Panc1 (cell line): Measurements from ENCODE around the gene TENM3. TPM values are rescaled to one million over a fixed set of nuclear protein-coding genes. Genes with fewer than 3 reads are reported as not detected.
A peak's percentile ranks its signal among the peaks of the same experiment; 100 is the strongest.

Experiments used
- ATAC-seq: fragments of 200-7000 bp; cut with Tn5 transposase; 2 replicates; pipeline ENCODE4 v1.9.1; 2020; ENCODE audit warnings: mild to moderate bottlenecking, moderate library complexity
- BruUV-seq: library from RNA; stranded (reverse); fragments of 400-500 nt; replicated peaks from 2 replicates; lab custom pipeline; 2021; lab: Mats Ljungman, UMichigan
- CTCF ChIA-PET: fragments of 300-600 bp; sonication (Branson Sonifier 250); formaldehyde crosslinking; loops from one replicate; lab custom pipeline; 2022; ENCODE audit warnings: antibody characterized with exemption; lab: Charles Lee
- POLR2A ChIA-PET: fragments of 300-600 bp; sonication (Branson Sonifier 250); formaldehyde crosslinking; loops from one replicate; lab custom pipeline; 2022; ENCODE audit warnings: antibody characterized with exemption; lab: Charles Lee
- DNase-seq: peaks from one replicate; pipeline ENCODE4 v3.0.0-alpha.2; 2010; ENCODE audit warnings: low read depth, low spot score
- H3K27ac ChIP-seq: 2 replicates; pipeline ENCODE4 v1.5.1; 2011; ENCODE audit warnings: mild to moderate bottlenecking, low read length, inconsistent platforms
- H3K27me3 ChIP-seq: fragments of 200-500 bp; sonication (Bioruptor generic); 2 replicates; pipeline ENCODE4 v1.6.0; 2014; ENCODE audit warnings: low read length, inconsistent platforms; ENCODE audit not compliant: control insufficient read depth, insufficient read depth
- H3K36me3 ChIP-seq: fragments of 200-500 bp; sonication (Bioruptor generic); 2 replicates; pipeline ENCODE4 v1.5.1; 2014; ENCODE audit warnings: inconsistent platforms, mild to moderate bottlenecking, low read length, moderate library complexity; ENCODE audit not compliant: control insufficient read depth, insufficient read depth
- H3K4me1 ChIP-seq: 2 replicates; pipeline ENCODE4 v1.5.1; 2011; ENCODE audit warnings: inconsistent platforms, mild to moderate bottlenecking, low read length, moderate library complexity; ENCODE audit not compliant: control insufficient read depth, insufficient read depth
- H3K4me3 ChIP-seq, 2 experiments: 2 replicates each; pipeline ENCODE4 v1.5.1; 2011 to 2012; ENCODE audit warnings: low read depth in 2 of 2, low read length in 2 of 2, mild to moderate bottlenecking in 2 of 2, inconsistent platforms in 1 of 2, moderate library complexity in 1 of 2
- H3K9me3 ChIP-seq: fragments of 200-500 bp; sonication (Bioruptor generic); 2 replicates; pipeline ENCODE4 v1.5.1; 2014; ENCODE audit warnings: low read depth, mild to moderate bottlenecking, inconsistent platforms, low read length, moderate library complexity; ENCODE audit not compliant: control insufficient read depth, insufficient read depth
- POLR2AphosphoS5 ChIP-seq: IDR thresholded peaks from 2 replicates; pipeline ENCODE4 v1.6.1; 2012; ENCODE audit warnings: mild to moderate bottlenecking, low read depth, low read length, moderate library complexity
- SIN3A ChIP-seq: IDR thresholded peaks from 2 replicates; pipeline ENCODE4 v1.6.1; 2012; ENCODE audit warnings: low read depth, mild to moderate bottlenecking, low read length, moderate library complexity, borderline replicate concordance; ENCODE audit not compliant: insufficient read depth
- TCF7L2 ChIP-seq: IDR thresholded peaks from 2 replicates; pipeline ENCODE4 v1.6.1; 2011; ENCODE audit warnings: mild to moderate bottlenecking, low read depth, low read length, inconsistent platforms
- in situ Hi-C: cut with HindIII; loops from 2 replicates; pipeline ENCODE4 v1.10.0; 2016; ENCODE audit warnings: low sequenced_read_pairs, low pct_unique_long_range_greater_than_20kb
- intact Hi-C: fragments of 100-400 bp; cut with micrococcal nuclease; formaldehyde crosslinking; loops from one replicate; pipeline ENCODE4 v1.10.0; 2022; ENCODE audit not compliant: unreplicated experiment
- total RNA-seq: library from RNA; stranded (reverse); gene quantifications from one replicate; pipeline ENCODE4 v1.2.1, GENCODE V29; 2021; ENCODE audit not compliant: unreplicated experiment
- TF ChIP-seq, protein P1 (sequence below), 2 experiments: IDR thresholded peaks; 2 replicates each; pipeline ENCODE4 v1.6.1; 2011 to 2012; ENCODE audit warnings: low read depth in 2 of 2, control low read depth in 1 of 2, low read length in 1 of 2, mild to moderate bottlenecking in 1 of 2, moderate library complexity in 1 of 2; ENCODE audit not compliant: insufficient read depth in 1 of 2
- TF ChIP-seq, protein P2 (sequence below): fragments of 450-650 bp; IDR thresholded peaks from 2 replicates; pipeline ENCODE4 v1.5.1; 2017; ENCODE audit warnings: mild to moderate bottlenecking

TENM3 gene
- total RNA-seq, 1 experiment from 2014 or later: 0.95 TPM

DNA sequence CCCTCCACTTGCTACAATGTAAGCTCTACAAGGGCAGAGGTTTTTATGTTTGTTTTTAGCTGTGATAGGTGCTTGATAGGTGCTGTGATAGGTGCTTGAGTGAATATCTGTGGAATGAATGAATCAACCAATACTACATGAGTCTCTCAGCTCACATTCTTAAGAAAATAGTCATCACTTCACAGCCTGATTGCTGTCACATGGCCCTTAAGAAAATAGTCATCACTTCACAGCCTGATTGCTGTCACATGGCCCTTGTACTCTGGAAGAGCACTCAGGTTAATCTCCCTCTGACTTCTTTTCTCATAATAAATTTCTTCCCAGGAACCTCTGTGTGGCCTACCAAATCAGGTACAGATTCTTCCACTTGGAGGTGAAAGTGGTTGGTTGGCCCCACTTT is 335.2 kb downstream of the TENM3 start:
- no TSS peak for BruUV-seq
- no peaks in the 10 kb centered on the region for H3K4me1 ChIP-seq
- intact Hi-C loops: no loop called here
- ChIA-PET CTCF (no interaction called here), POLR2A (no interaction called here)
- H3K27ac ChIP-seq: no peak overlapping the region
- H3K27me3 ChIP-seq: no peaks in the 10 kb centered on the region
- TF ChIP-seq POLR2AphosphoS5 (no peak), SIN3A (no peak), TCF7L2 (no peak)
- TF ChIP-seq, protein P1, sequence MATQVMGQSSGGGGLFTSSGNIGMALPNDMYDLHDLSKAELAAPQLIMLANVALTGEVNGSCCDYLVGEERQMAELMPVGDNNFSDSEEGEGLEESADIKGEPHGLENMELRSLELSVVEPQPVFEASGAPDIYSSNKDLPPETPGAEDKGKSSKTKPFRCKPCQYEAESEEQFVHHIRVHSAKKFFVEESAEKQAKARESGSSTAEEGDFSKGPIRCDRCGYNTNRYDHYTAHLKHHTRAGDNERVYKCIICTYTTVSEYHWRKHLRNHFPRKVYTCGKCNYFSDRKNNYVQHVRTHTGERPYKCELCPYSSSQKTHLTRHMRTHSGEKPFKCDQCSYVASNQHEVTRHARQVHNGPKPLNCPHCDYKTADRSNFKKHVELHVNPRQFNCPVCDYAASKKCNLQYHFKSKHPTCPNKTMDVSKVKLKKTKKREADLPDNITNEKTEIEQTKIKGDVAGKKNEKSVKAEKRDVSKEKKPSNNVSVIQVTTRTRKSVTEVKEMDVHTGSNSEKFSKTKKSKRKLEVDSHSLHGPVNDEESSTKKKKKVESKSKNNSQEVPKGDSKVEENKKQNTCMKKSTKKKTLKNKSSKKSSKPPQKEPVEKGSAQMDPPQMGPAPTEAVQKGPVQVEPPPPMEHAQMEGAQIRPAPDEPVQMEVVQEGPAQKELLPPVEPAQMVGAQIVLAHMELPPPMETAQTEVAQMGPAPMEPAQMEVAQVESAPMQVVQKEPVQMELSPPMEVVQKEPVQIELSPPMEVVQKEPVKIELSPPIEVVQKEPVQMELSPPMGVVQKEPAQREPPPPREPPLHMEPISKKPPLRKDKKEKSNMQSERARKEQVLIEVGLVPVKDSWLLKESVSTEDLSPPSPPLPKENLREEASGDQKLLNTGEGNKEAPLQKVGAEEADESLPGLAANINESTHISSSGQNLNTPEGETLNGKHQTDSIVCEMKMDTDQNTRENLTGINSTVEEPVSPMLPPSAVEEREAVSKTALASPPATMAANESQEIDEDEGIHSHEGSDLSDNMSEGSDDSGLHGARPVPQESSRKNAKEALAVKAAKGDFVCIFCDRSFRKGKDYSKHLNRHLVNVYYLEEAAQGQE (IDR thresholded peaks at IDR 0.05; ENCODE audit: insufficient read depth in 1 of 2, low read depth in 2 of 2, low read length in 1 of 2): no peak
- TF ChIP-seq, protein P2, sequence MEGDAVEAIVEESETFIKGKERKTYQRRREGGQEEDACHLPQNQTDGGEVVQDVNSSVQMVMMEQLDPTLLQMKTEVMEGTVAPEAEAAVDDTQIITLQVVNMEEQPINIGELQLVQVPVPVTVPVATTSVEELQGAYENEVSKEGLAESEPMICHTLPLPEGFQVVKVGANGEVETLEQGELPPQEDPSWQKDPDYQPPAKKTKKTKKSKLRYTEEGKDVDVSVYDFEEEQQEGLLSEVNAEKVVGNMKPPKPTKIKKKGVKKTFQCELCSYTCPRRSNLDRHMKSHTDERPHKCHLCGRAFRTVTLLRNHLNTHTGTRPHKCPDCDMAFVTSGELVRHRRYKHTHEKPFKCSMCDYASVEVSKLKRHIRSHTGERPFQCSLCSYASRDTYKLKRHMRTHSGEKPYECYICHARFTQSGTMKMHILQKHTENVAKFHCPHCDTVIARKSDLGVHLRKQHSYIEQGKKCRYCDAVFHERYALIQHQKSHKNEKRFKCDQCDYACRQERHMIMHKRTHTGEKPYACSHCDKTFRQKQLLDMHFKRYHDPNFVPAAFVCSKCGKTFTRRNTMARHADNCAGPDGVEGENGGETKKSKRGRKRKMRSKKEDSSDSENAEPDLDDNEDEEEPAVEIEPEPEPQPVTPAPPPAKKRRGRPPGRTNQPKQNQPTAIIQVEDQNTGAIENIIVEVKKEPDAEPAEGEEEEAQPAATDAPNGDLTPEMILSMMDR: no peak
- H3K4me3 ChIP-seq: no peak overlapping the region
- in situ Hi-C loops: no loop called here
- no peak for ATAC-seq
- peak; percentile 20 for DNase-seq
- no peaks in the 10 kb centered on the region for H3K36me3 ChIP-seq
- H3K9me3 ChIP-seq: no peaks in the 10 kb centered on the region

DNA sequence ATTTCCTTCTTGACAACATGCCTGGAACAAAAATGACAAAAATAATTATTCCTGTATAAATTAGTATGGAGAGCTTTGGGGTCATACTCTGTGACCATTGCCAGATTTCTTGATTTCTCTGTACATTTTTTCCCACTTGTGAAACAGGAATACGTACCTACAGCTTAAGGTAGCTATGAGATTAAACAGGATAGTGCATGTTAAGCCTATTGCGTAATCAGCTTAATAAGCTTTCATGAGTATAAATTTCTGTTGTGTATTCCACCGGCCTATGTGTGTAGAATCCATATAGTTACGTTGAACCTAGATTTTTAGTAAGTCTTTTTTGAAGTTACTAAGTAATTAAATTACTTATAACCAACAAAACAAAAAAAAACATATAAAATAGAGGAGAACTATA is 339.0 kb downstream of the TENM3 start:
- intact Hi-C loops (no loop called here), in situ Hi-C loops (no loop called here)
- Histone ChIP-seq H3K27me3 (no peaks in the 10 kb centered on the region), H3K27ac (no peak overlapping the region), H3K9me3 (no peaks in the 10 kb centered on the region), H3K36me3 (no peaks in the 10 kb centered on the region), H3K4me3 (no peak overlapping the region), H3K4me1 (no peaks in the 10 kb centered on the region)
- ATAC-seq (no peak), DNase-seq (no peak)
- ChIA-PET CTCF (no interaction called here), POLR2A (no interaction called here)
- no TSS peak for BruUV-seq
- TF ChIP-seq, protein P2: no peak
